Stimulated activated CD8-positive, alpha-beta memory T cell treated with anti-CD3 and anti-CD28 coated beads, Interleukin-15, amount 100 ng/mL, for 1 hour (primary cell): ENCODE measurements around the gene PARD3.
"Not testable (repeated sequence)": the region's sequence is repeated elsewhere in the genome, so short reads cannot be mapped to it uniquely, and the experiment has no call there.

ENCODE experiments used
- DNase-seq: peaks from one replicate; pipeline ENCODE4 v3.0.0-alpha.2; 2020; ENCODE audit warnings: low read depth

Gene PARD3

DNA sequence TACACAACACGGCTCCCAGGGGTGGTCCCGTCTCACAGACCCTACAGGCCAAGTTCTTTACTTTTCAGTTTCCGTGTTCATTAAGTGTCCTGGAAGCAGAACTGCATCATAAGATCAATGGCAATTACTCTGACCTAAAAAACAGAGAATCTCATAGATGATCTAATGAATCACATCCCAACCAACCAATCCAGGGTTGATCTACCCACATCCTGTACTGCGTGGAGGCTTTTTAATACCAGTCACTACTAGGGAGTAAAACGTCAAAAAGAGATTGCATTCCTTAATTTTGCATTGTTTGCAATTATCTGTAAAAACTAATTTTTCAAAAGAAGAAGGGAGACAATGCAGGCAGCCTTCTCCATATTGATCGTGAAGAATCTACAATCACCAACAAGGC, 72.6 kb downstream of the PARD3 start:
- DNase-seq: no peak

DNA sequence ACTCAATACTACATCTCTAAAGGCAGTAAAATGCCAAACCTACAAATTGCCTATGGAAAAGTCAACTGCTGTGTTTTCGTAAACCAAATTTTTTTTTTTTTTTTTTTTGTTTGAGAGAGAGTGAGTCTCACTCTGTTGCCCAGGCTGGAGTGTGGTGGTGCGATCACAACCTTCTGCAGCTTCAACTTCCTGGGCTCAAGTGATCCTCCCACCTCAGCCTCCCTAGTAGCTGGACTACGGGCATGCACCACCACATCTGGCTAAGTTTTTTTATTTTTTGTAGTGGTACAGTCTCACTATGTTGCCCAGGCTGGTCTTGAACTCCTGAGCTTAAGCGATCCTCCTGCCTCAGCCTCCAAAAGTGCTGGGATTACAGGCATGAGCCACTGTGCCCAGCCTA, 74.0 kb downstream of the PARD3 start:
- not testable (repeated sequence) for DNase-seq

DNA sequence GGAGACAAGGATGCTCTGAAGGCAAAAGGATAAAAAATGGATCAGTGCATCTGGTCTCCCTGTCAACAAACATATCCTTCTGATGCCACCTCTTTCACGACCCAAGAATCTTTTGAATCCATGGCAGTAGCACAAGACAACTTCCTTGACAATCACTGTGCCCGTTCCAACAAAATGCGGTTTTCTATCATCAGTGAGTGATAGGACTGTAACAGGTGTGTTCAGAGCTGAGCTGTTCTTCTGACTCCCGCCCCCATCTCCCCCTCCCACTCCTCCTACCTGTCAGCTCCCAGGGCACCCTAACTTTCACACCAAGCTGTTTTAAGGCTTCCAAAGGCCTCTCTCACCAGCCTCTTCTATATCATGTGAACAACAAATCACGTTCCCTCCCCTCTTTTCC, 74.8 kb downstream of the PARD3 start:
- no peak for DNase-seq

DNA sequence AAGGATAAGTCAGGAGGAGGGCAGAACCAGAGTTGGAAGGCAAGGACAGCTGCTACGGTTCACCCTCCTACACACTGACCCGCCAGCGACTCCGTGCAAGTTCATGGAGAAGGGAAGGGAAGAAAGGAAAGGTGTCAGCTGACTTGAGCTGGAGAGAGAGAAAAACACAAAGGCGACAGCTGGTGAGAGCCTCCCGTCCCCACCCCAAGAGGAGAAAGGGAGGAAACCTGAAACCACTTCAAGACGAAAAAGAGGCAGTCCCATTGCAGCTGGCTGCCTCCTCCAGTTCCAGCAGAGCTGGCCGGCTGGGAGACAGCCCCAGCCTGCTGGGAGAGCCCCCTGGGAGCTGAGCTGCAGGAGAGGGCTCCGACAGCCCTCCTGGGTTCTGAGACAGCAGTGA, 75.2 kb downstream of the PARD3 start:
- DNase-seq: no peak

DNA sequence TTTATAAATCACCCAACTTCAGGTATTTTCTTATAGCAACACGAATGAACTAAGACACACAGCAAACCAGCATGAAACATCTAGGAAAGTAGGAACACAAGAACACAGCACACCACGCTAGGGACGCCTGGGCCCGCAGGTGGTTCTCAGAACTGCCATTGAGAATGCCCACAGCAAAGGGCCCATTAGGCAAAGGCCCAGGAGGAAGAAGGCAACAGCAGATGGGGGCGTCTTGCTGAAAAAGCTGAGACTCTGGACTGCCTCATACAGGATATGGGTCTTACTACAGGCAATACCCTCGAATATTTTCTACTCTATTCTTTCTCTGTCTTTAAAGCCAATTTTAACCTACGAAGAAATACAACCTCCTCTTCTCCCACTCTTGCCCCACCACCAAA, 77.3 kb downstream of the PARD3 start:
- DNase-seq: no peak

DNA sequence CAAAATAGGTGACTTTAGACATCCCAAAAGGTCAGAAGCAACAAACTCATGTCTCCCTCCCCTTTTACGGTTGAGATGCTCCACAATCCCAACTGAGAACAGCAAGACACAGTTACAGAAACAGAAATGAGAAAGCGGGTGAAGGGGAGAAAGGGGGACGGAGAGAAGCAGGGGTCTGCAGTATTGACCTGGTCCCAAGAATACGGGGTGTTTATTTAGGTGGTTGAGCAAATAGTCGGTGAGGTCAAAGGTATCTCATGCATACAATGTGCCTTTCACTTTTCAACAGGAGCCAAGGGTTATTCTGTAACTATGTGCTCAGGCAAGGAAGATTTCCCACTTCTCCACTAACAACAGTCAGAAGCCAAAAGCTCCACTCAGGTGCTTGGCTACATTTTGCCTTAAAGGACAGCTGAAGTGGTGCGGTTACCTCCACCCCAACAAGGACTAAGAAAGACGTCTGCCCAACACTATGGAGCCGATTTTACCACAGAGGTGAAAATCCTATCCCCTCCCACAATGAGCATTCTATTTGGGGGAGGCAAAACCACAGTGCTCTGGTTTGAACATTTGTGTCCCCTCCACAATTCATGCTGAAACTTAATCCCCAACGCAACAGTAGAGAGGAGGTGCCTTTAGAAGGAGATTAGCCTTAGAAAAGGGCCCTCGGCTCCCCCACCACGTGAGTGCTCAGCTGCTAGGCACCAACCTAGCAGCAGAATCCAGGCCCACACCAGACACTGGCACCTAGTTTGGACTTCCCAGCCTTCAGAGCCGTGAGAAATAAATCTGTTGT, 77.9 kb downstream of the PARD3 start:
- no peak for DNase-seq

DNA sequence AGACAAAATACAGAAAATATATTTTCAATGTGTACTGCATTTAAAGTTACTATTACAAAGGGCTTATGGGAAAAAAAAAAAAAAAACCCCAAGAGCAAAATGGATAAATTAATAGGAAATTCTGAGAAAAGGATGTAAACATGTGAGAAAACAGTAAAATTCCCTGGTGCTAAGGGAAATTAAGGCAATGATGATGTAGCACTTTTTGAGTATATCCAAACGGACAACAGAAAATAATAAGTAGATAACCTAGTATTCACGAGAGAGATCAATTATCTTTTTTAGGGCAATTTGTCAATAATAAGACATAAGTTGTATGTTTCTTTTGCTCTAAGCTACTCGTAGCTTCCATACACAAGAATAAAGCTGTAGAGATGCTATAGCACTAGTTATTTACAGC, 80.2 kb downstream of the PARD3 start:
- no peak for DNase-seq

DNA sequence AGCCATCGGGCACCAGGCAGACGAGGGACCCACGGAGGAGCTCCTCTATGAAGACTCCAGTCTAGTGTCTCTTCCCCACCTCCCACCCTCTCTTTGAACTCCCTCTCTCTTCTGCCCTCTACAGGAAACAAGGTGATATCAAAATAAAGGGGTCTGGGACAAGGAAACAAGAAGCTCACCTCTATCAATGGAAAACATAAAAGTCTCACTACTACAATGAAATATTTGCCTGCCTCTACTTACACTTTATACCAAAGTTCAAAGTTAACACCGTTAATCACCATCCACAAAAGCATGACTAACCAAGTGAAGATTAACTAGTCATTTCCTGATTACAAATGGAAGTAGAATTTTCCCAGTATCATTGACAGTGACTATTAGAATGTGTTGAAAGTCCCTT, 82.2 kb downstream of the PARD3 start:
- DNase-seq: no peak

DNA sequence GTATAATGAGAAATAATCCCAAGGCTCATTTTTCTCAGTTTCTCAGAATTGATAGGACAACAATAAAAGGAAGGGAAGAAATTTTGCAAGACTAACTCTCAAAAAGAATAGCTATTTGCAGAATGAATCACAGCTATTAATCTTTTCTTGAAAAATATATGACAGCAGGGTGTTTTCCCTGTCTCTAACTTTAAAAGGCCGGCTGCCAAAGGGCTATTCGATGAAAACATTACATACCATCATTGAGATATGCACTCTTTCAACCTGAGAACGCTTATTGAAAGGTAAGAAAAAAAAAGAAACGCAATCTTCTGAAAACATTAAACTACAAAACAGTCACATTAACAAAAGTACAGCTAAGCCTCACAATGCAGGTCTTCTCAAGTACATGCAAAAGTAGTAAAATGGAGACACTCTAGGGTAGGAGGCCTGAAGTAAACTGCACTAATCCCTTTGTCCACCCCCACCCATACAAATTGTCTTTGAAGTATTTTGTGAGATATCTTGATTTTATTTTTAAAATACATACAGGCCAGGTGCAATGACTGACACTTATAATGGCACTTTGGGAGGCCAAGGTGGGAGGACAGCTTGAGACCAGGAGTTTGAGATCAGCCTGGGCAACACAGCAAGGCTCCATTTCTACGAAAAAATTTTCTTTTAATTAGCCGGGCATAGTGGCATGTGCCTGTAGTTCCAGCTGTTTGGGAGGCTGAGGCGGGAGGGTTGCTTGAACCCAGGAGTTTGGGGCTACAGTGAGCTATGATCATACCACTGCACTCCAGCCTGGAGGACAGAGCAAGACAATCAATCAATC, 83.0 kb downstream of the PARD3 start:
- DNase-seq: no peak

DNA sequence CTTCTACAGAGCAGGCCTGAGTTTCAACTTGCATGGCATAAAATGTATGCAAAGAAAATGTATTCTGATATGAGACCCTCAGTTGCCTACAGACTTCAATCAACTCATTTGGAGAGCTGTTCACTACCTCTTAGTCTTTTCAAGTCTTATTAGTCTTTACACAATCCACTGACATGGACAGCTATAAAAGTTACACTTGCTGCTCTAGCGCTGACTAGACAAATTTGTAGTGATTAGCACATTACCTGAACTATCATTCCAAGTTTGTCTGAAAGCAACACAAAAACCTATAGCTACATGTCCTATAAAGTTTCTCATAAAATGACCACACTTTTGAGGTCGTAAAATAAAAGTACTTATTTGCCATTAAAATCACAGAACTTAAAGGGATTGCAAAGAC, 83.9 kb downstream of the PARD3 start:
- DNase-seq: no peak

DNA sequence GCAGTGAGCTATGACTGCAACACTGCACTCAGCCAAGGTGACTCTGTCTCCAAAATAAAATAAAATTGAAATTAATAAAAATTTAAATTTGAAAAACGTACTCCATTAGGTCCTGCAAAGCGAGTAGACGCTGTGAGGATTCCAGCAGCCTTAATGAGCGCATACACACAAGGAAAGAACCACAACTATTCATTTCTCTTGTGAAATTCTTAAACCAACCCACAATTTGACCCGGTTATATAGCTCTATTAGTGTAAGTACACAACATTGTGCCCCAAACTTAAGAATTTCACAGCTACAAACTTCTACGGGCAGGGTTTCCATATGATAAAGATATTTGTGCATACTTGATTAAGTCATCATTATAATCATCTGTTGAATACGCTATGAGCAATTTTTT, 84.4 kb downstream of the PARD3 start:
- DNase-seq: no peak

DNA sequence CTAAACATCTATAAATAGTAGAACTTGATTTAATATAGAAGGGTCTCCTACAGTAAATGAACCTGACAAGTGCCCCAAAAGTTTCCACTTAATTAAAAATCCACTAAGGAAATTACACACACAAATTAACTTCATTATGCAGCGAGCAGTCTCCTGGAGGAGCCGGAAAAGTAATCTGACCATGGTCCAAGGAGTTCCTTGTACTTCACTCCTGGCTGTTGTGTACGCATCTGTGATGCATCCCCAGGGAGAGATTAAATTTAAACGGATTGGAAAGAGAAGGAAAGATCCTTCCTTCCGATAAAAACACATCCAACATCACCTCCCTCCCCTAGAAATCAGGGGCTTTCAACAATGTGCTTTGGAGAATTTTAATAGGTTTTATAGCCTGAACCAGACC, 85.5 kb downstream of the PARD3 start:
- DNase-seq: no peak

DNA sequence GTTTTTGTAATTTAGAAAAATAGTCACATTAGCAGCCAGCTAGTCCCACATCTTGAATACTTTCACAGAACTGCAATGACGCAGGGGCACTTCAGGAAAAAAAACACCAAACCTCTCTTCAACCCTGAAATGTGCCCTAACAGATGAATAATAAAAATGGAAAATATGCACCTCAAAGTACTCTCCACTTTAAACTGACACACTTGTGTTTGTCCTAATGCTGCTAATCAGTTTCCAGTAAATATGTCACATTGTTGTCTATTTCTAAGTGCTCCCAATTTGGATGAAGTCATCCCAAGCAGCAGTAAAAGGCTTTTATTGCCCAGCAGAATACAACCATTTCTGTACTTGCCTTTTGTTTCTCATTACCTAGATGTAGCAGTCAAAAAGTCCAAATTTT, 86.7 kb downstream of the PARD3 start:
- DNase-seq: no peak

DNA sequence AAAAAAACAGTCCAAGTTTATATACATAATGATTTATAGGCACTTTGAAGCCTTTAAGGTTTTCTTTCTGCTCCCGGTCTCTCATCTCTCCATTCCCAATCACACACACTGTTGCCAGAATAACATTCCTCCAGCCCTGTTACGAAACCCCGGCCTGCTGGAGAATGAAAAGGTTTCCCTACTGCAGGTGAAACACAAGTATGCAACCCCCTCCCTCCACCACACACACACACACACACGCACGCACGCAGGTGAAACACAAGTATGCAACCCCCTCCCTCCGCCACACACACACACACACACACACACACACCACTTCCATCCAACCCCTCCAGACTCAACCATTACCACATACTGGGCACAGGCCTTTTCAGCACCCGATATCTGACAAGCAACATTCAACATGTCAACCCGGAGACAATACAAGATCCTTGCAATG, 87.5 kb downstream of the PARD3 start:
- DNase-seq: no peak

DNA sequence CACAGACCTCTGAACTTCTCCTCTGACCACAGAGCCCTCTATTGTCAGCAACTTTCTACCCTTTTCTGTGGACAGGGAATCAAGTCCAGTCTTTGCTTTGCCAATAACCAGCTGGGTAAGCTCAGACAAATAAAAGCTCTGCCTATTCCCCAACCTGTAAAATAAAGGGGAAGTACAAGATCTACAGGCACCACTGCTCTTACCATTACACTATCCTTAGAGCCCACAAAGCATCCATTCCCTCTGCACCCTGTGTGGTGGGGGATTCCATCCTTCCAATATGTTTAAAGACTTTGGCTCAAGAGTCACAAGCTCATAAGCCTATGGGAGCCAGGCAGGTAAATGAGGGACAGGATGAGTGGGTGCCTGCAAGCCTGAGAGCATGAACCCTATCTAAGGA, 88.2 kb downstream of the PARD3 start:
- no peak for DNase-seq

DNA sequence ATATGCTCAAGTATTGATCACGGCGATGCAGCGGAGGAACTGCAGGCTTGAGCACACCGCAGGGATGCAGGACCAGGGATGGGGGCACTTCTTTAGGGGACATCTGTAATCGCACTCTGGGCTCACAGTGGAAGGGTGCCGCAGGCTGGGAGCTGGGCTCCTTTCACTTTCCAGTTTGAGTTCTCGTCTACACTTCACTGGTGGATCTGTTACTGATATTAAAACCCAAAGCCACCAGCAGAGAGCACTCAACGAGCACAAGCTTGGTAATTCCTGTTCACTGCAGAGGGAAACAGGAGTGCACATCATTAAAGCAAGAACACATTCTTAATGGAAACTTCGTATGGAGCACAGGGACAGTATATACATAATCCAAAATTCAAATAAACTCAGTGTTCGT, 91.3 kb downstream of the PARD3 start:
- no peak for DNase-seq

DNA sequence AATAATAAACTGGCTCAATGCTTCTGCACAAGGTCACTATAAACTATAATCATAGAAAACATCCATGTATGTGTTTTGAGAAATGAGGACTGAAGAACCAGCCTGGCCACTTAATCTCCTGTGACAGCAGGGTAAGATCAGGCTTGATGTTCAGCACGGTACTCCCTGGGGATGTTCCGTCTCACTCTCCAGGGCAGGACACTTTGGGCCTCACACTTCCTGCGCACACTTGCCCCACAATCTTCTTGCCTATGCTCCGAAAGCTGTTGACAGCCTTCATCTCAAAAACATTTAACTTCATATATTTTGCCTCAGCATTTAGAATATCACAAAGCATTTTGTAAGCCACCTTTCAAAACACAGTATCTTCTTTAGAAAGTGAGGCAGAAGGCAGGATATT, 92.7 kb downstream of the PARD3 start:
- DNase-seq: no peak

DNA sequence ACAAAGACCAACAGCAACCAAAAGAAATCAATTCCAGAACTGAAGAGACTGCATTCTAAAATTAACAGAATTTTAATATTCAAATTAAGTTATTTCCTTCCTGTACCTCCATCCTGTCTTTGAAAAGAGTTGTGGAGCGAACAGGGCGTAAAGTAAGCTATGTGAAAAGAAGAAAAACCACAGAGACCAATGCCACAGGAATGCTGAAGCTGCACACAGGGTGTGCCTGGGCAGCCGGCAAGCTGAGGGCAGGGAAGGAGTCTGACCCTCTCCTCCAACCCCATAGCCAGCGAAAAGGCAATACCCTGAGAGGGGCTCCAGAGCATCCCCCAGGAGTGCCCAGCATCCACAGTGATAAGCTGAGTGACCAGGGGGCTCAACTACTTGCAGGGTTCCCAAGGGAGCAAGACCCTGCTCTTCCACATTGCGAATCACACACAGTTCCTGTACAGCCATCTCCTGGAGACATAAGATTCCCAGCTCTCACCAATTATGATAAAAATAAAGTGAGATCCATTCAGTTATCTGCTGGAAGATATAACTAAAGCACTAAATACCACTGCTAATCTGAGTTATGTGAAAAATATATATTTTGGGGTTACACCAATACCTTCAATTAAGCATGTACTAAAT, 93.8 kb downstream of the PARD3 start:
- DNase-seq: no peak

DNA sequence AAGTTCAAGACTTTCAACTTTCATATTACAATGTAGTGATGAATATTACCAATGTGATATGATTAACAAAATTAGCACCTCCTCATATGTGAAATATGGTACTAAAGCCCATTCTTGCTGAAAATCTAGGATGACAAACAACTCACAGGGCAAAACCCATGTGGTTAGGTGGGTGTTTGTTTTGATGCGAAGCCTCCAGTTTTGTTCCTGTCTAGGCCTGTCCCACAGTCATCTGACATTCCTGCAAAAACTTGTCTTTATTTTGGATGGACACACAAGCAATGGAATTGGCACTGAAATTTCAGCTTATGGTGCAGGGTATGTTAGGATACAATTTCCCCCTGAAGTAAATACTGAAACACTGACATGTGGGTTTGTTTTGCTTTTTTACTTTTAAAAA, 95.3 kb downstream of the PARD3 start:
- no peak for DNase-seq

DNA sequence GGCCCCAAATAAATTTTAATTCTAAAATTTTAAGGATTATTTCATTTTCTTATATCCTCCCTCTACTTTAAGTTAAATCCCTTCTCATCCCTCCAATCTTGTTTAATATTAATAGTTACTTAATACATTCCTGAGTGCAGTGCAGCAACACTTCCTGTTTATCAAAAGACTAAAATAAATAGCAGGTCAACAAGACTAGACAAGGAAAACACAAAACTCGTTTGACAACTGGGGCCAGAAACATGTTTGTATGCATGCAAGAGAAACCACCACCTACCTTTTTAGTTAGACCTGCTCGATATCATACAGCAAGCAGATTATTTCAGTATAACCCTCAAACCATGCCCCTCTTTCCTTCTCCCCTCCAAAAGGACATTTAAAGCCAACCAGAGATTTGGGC, 95.8 kb downstream of the PARD3 start:
- no peak for DNase-seq

DNA sequence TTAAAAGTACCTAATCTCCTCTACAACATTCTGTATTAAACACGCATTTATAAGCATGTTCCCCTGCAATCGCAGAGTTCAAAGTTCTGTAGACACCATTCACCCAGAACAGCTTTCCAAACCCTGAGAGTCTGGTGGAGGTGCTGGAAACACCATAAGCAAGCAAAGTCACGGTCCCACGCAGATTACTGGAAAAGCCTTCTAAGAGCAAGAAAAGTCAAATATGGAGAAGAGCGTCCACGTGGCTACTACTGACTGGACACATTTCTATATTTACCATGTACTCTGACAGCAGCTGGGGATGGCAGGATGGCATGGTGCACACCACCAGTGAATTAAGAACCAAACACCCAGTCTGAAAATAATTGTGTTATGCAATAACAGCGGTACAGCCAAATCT, 97.7 kb downstream of the PARD3 start:
- no peak for DNase-seq

DNA sequence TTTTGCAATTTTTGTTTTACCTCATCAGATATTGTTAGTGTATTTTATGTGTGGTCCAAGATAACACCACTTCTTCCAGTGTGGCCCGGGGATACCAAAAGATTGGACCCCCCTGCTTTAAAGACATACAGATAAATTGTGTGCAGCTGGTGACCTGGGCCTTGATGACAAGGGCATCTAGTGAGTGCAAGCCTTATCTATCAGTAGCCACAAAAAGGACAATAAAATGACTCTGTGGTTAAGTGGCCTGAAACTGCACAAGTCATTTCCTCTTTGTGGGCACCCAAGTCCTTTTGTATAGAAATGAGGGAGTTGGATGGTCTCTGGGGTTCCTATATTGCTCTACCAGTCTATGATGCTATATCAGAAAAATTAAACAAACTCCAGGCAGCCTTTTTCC, 98.1 kb downstream of the PARD3 start:
- no peak for DNase-seq

DNA sequence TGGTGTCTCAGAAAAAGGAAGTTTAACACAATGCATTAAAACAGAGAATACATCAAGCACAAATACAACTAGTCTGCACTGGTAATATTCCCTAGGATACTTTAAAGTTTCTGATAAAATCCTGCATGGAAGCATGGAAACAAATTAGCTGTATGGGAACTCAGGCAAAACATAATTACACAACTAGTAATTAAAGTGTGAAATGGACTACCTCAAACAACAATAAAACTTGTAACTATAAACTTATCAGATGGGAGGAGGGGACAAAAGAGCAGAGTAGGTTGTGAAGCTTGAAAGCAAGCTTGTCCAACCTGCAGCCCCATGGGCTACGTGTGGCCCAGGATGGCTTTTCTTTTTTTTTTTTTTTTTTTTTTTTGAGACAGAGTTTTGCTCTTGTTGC, 98.9 kb downstream of the PARD3 start:
- DNase-seq: no peak
